ENCODE measurements around the gene GLDC.

DNA sequence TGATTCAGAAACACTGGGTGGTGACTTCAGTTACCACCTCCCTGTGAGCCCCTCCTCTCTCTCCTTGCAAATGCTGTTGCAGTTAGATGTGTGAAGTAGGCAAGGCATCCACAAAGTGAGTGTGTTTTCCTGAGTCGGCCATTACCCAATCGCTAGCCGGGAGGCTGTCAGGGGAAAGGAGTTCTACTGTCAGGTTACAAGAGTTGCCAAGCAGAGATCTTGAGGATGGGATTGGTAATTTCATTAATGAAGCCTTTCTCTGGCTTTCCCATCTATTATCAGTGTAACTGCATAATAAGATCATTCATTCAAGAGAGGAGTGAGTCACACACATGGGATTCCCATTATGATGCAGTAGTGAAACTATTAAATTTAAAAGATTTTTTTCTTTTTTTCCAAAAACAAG is 106.9 kb downstream of the GLDC start:
- TF ChIP-seq, protein P1, sequence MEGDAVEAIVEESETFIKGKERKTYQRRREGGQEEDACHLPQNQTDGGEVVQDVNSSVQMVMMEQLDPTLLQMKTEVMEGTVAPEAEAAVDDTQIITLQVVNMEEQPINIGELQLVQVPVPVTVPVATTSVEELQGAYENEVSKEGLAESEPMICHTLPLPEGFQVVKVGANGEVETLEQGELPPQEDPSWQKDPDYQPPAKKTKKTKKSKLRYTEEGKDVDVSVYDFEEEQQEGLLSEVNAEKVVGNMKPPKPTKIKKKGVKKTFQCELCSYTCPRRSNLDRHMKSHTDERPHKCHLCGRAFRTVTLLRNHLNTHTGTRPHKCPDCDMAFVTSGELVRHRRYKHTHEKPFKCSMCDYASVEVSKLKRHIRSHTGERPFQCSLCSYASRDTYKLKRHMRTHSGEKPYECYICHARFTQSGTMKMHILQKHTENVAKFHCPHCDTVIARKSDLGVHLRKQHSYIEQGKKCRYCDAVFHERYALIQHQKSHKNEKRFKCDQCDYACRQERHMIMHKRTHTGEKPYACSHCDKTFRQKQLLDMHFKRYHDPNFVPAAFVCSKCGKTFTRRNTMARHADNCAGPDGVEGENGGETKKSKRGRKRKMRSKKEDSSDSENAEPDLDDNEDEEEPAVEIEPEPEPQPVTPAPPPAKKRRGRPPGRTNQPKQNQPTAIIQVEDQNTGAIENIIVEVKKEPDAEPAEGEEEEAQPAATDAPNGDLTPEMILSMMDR (IDR thresholded peaks at IDR 0.05), result no peak
- TF ChIP-seq POLR2A (IDR thresholded peaks at IDR 0.05), result no peak
